Glutamatergic neuron (in vitro differentiated cells): ENCODE measurements around the gene AOAH. TPM values are rescaled to one million over a fixed set of nuclear protein-coding genes. Genes with fewer than 3 reads are reported as not detected.
"Not testable (repeated sequence)": the region's sequence is repeated elsewhere in the genome, so short reads cannot be mapped to it uniquely, and the experiment has no call there.

Source experiments
- DNase-seq: peaks from one replicate; pipeline ENCODE4 v3.0.0; 2022
- H3K27ac Mint-ChIP-seq: one replicate; pipeline ENCODE4 v1.8.0; 2020; ENCODE audit warnings: mild to moderate bottlenecking, mixed read lengths, inconsistent platforms; ENCODE audit not compliant: unreplicated experiment
- H3K27me3 Mint-ChIP-seq: one replicate; pipeline ENCODE4 v1.8.0; 2020; ENCODE audit warnings: mild to moderate bottlenecking, moderate library complexity, mixed read lengths, inconsistent platforms; ENCODE audit not compliant: unreplicated experiment
- H3K36me3 Mint-ChIP-seq: one replicate; pipeline ENCODE4 v1.8.0; 2020; ENCODE audit warnings: mild to moderate bottlenecking, mixed read lengths, inconsistent platforms; ENCODE audit not compliant: unreplicated experiment
- H3K4me1 Mint-ChIP-seq: one replicate; pipeline ENCODE4 v1.8.0; 2020; ENCODE audit warnings: mild to moderate bottlenecking, low read depth, mixed read lengths, inconsistent platforms; ENCODE audit not compliant: unreplicated experiment
- H3K4me3 Mint-ChIP-seq: one replicate; pipeline ENCODE4 v1.8.0; 2020; ENCODE audit warnings: mild to moderate bottlenecking, mixed read lengths, inconsistent platforms; ENCODE audit not compliant: unreplicated experiment
- H3K9me3 Mint-ChIP-seq: one replicate; pipeline ENCODE4 v1.8.0; 2020; ENCODE audit warnings: mild to moderate bottlenecking, moderate library complexity, mixed read lengths, inconsistent platforms; ENCODE audit not compliant: unreplicated experiment
- CTCF ChIP-seq: fragments of 200-600 bp; sonication (generic); IDR thresholded peaks from one replicate; pipeline ENCODE4 v1.5.0; 2021; ENCODE audit not compliant: partially characterized antibody, unreplicated experiment
- total RNA-seq: library from RNA; stranded (reverse); fragmentation: NEBNext Ultra II Directional; extraction: Animal tissue kit (Norgen Biotek cat#: 25700); gene quantifications from one replicate; pipeline ENCODE4 v1.2.1, GENCODE V29; 2021; ENCODE audit not compliant: unreplicated experiment

Gene AOAH
- total RNA-seq, 1 donor from 2014 or later: not detected

- H3K4me1 Mint-ChIP-seq: no peaks in the 10 kb centered on the region
Observed at GRCh38 chr7:36506130-36506798, 218.0 kb downstream of the AOAH start.

GRCh38 chr7:36504617-36505016 is 219.7 kb downstream of the AOAH start:
- H3K4me1 Mint-ChIP-seq, H3K27ac Mint-ChIP-seq, H3K4me3 Mint-ChIP-seq, H3K9me3 Mint-ChIP-seq, DNase-seq, H3K27me3 Mint-ChIP-seq: not testable (repeated sequence)
- H3K36me3 Mint-ChIP-seq: peaks cover 13% of the 10 kb centered on the region

More at GRCh38 chr7:36506130-36506798, 218.0 kb downstream of the AOAH start:
- DNase-seq: no peak
- peaks cover 1% of the 10 kb centered on the region for H3K27me3 Mint-ChIP-seq
- no peak for TF ChIP-seq CTCF
- H3K36me3 Mint-ChIP-seq: peaks cover 13% of the 10 kb centered on the region
- no peaks in the 10 kb centered on the region for H3K9me3 Mint-ChIP-seq
- no peak overlapping the region for H3K4me3 Mint-ChIP-seq
- no peak overlapping the region for H3K27ac Mint-ChIP-seq

GRCh38 chr7:36504216-36504615 is 220.1 kb downstream of the AOAH start:
- H3K4me3 Mint-ChIP-seq: not testable (repeated sequence)

GRCh38 chr7:36497775-36498174 is 226.5 kb downstream of the AOAH start:
- H3K4me3 Mint-ChIP-seq: no peak overlapping the region
- TF ChIP-seq CTCF: no peak
- no peak overlapping the region for H3K27ac Mint-ChIP-seq
- DNase-seq: no peak
- peaks cover 2% of the 10 kb centered on the region for H3K9me3 Mint-ChIP-seq
- H3K27me3 Mint-ChIP-seq: peaks cover 2% of the 10 kb centered on the region
- H3K4me1 Mint-ChIP-seq: peaks cover 6% of the 10 kb centered on the region
- H3K36me3 Mint-ChIP-seq: no peaks in the 10 kb centered on the region

More at GRCh38 chr7:36504216-36504615, 220.1 kb downstream of the AOAH start:
- not testable (repeated sequence) for H3K9me3 Mint-ChIP-seq, H3K27ac Mint-ChIP-seq, DNase-seq, H3K27me3 Mint-ChIP-seq, H3K4me1 Mint-ChIP-seq
- H3K36me3 Mint-ChIP-seq: peaks cover 13% of the 10 kb centered on the region

- H3K27me3 Mint-ChIP-seq: not testable (repeated sequence)
Observed at GRCh38 chr7:36497176-36497575, 227.1 kb downstream of the AOAH start.

GRCh38 chr7:36496576-36496975 is 227.7 kb downstream of the AOAH start:
- H3K4me3 Mint-ChIP-seq: no peak overlapping the region
- H3K27ac Mint-ChIP-seq: no peak overlapping the region
- no peak for DNase-seq
- no peaks in the 10 kb centered on the region for H3K36me3 Mint-ChIP-seq
- H3K4me1 Mint-ChIP-seq: peaks cover 6% of the 10 kb centered on the region
- H3K9me3 Mint-ChIP-seq: peaks cover 6% of the 10 kb centered on the region
- no peak for TF ChIP-seq CTCF
- H3K27me3 Mint-ChIP-seq: peaks cover 2% of the 10 kb centered on the region

More at GRCh38 chr7:36497176-36497575, 227.1 kb downstream of the AOAH start:
- H3K27ac Mint-ChIP-seq, DNase-seq, H3K9me3 Mint-ChIP-seq, H3K36me3 Mint-ChIP-seq, H3K4me3 Mint-ChIP-seq, H3K4me1 Mint-ChIP-seq: not testable (repeated sequence)
